22Rv1 (cell line): Measurements from ENCODE around the gene DYRK3.

Experiments
- ZFX ChIP-seq: fragments of 450-650 bp; IDR thresholded peaks from 2 replicates; pipeline ENCODE4 v1.6.1; 2017; ENCODE audit warnings: antibody characterized with exemption, borderline replicate concordance
- TF ChIP-seq, protein P1 (sequence below): fragments of 450-650 bp; IDR thresholded peaks from 2 replicates; pipeline ENCODE4 v1.5.1; 2017; ENCODE audit warnings: mild to moderate bottlenecking

DNA sequence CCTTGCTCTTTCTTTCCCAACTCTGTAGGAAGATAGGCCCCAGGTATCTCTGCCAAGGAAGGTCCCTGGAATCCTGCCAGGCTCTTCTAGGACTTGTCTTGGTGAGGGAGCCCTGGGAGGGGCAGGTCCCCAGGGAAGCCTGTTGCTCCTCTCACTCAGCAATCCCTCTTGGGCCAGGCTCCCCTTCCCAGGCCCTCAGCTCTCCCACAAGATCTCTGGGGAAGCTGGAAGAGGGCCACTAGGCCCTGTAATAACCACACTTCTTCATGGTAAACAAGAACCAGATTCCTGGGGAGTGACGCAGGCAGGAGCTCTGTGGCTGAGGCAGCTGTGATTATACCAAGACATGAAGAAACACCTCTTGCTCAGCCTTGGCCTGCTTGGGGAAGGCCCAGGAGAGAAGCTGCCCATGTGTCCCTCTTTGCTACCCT lies 39.4 kb downstream of the DYRK3 start:
- TF ChIP-seq, protein P1, sequence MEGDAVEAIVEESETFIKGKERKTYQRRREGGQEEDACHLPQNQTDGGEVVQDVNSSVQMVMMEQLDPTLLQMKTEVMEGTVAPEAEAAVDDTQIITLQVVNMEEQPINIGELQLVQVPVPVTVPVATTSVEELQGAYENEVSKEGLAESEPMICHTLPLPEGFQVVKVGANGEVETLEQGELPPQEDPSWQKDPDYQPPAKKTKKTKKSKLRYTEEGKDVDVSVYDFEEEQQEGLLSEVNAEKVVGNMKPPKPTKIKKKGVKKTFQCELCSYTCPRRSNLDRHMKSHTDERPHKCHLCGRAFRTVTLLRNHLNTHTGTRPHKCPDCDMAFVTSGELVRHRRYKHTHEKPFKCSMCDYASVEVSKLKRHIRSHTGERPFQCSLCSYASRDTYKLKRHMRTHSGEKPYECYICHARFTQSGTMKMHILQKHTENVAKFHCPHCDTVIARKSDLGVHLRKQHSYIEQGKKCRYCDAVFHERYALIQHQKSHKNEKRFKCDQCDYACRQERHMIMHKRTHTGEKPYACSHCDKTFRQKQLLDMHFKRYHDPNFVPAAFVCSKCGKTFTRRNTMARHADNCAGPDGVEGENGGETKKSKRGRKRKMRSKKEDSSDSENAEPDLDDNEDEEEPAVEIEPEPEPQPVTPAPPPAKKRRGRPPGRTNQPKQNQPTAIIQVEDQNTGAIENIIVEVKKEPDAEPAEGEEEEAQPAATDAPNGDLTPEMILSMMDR, result no peak
- TF ChIP-seq ZFX, result no peak
